Measurements from ENCODE around the gene CLSTN3. TPM values are rescaled to one million over a fixed set of nuclear protein-coding genes. Genes with fewer than 3 reads are reported as not detected.

CLSTN3 gene
- total and polyA plus RNA-seq, 2 experiments from 2014 or later = 5.0 to 46.9 TPM

DNA sequence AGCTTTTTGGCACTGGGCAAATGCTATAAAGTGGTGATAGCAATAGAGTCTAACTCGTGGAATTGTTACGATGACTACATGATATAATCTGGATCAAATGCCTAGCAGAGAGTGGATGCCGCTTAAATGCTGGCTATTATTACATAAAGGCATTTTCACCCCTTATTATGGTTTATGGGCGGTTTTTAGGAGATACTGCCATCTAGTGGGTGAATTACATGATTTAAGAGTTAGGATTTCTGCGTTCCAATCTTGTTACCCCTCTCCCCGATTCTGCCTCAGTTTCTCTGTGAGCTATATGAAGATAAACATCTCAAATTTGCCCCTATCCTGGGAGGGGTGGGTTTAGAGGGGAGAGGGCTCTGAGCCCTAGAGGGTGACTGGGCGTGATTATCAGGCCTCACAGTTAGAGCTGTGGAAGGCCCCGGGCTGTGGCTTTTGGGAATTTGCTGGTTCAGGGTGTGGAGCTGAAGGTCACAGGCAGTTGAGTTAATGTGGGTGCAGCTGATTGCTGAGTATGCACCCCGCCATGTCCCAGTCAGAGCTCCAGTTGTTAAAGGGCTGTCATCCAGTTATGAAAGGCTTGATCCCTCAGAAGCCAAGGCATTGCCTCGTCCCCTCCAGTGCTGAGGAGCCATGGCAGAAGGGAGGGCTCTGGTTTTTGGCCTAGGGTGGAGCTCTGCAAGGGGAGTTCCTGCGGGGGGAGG, 14.4 kb downstream of the CLSTN3 start:
- H3K9me2 ChIP-seq (ENCODE audit: insufficient read depth) = no peaks in the 10 kb centered on the region
- no peak overlapping the region for H3K27ac ChIP-seq (ENCODE audit: low read depth)
- no peaks in the 10 kb centered on the region for H3K4me1 ChIP-seq (ENCODE audit: insufficient read depth)
- Mint-ChIP-seq H3K4me3 (no peak overlapping the region), H3K4me1 (no peaks in the 10 kb centered on the region), H3K36me3 (ENCODE audit: low read depth) (peaks cover 16% of the 10 kb centered on the region), H3K27me3 (ENCODE audit: insufficient read depth, low read depth, poor library complexity) (peaks cover 4% of the 10 kb centered on the region), H3K9me3 (no peaks in the 10 kb centered on the region; the same call in 2 of the 3 replicates), H3K27ac (no peak overlapping the region)
- DNase-seq (ENCODE audit: low spot score) (peak; percentile 57), ATAC-seq (peak; percentile 15; the same call in 1 of the 3 replicates)
- no peaks in the 10 kb centered on the region for H3K79me2 ChIP-seq (replicated peaks; ENCODE audit: insufficient read depth)
- no peaks in the 10 kb centered on the region for H3K27me3 ChIP-seq (ENCODE audit: insufficient read depth)
- TF ChIP-seq, protein P1, sequence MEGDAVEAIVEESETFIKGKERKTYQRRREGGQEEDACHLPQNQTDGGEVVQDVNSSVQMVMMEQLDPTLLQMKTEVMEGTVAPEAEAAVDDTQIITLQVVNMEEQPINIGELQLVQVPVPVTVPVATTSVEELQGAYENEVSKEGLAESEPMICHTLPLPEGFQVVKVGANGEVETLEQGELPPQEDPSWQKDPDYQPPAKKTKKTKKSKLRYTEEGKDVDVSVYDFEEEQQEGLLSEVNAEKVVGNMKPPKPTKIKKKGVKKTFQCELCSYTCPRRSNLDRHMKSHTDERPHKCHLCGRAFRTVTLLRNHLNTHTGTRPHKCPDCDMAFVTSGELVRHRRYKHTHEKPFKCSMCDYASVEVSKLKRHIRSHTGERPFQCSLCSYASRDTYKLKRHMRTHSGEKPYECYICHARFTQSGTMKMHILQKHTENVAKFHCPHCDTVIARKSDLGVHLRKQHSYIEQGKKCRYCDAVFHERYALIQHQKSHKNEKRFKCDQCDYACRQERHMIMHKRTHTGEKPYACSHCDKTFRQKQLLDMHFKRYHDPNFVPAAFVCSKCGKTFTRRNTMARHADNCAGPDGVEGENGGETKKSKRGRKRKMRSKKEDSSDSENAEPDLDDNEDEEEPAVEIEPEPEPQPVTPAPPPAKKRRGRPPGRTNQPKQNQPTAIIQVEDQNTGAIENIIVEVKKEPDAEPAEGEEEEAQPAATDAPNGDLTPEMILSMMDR (conservative IDR thresholded peaks at IDR 0.05; ENCODE audit: low read depth in 2 of 2) = peak; percentile 64 to 72
- TF ChIP-seq CREB1 (CRISPR knock-in tag; IDR thresholded peaks at IDR 0.05; ENCODE audit: low read depth) = no peak
- H3F3A ChIP-seq (replicated peaks; ENCODE audit: low read depth) = no peaks in the 10 kb centered on the region
- no peaks in the 10 kb centered on the region; the same call in 1 of the 2 replicates for H4K20me1 ChIP-seq (replicated peaks; ENCODE audit: insufficient read depth)
- no peak overlapping the region for H3K4me2 ChIP-seq
- no peak overlapping the region for H3K4me3 ChIP-seq
- H2AFZ ChIP-seq = no peak overlapping the region
- H3K36me3 ChIP-seq (ENCODE audit: insufficient read depth) = no peaks in the 10 kb centered on the region; the same call in 1 of the 2 replicates

DNA sequence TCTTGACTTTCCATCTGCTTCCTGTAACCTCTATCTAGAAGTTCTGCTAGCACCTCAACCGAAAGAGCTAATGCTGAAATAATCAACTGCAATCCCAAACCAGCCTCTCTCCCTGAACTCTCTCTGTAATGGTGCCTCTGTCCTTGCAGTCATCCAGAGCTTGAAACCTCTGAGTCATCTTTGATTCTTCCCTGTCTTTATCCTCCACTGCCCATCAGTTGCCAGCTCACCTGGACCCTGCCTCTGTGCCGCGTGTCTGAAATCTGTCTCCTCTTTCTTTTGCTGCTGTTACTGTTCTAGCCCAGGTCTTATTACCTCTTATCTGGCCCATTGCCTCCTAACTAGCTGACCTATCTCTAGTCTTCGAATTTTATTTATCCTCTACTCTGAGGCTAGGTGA, 15.5 kb downstream of the CLSTN3 start:
- Histone ChIP-seq H3K4me1 (ENCODE audit: insufficient read depth) (no peaks in the 10 kb centered on the region), H3K27ac (ENCODE audit: low read depth) (no peak overlapping the region), H3K4me2 (no peak overlapping the region), H3K79me2 (replicated peaks; ENCODE audit: insufficient read depth) (no peaks in the 10 kb centered on the region), H3F3A (replicated peaks; ENCODE audit: low read depth) (no peaks in the 10 kb centered on the region), H3K27me3 (ENCODE audit: insufficient read depth) (no peaks in the 10 kb centered on the region), H4K20me1 (replicated peaks; ENCODE audit: insufficient read depth) (no peaks in the 10 kb centered on the region; the same call in 1 of the 2 replicates), H3K4me3 (no peak overlapping the region), H3K36me3 (ENCODE audit: insufficient read depth) (no peaks in the 10 kb centered on the region; the same call in 1 of the 2 replicates), H3K9me2 (ENCODE audit: insufficient read depth) (no peaks in the 10 kb centered on the region), H2AFZ (no peak overlapping the region)
- no peak overlapping the region for H3K27ac Mint-ChIP-seq
- H3K4me1 Mint-ChIP-seq = no peaks in the 10 kb centered on the region
- DNase-seq (ENCODE audit: low spot score) = no peak
- H3K4me3 Mint-ChIP-seq = no peak overlapping the region
- ATAC-seq = no peak
- peaks cover 4% of the 10 kb centered on the region for H3K27me3 Mint-ChIP-seq (ENCODE audit: insufficient read depth, low read depth, poor library complexity)
- peaks cover 20% of the 10 kb centered on the region for H3K36me3 Mint-ChIP-seq (ENCODE audit: low read depth)
- no peaks in the 10 kb centered on the region; the same call in 2 of the 3 replicates for H3K9me3 Mint-ChIP-seq
- TF ChIP-seq, protein P1 (conservative IDR thresholded peaks at IDR 0.05; ENCODE audit: low read depth in 2 of 2) = no peak
- TF ChIP-seq EZH2phosphoT487 (IDR thresholded peaks at IDR 0.05; ENCODE audit: unreplicated experiment) (no peak), JUNB (IDR thresholded peaks at IDR 0.05; ENCODE audit: unreplicated experiment) (no peak), ZNF114 (CRISPR knock-in tag; IDR thresholded peaks at IDR 0.05) (no peak), CREB1 (CRISPR knock-in tag; IDR thresholded peaks at IDR 0.05; ENCODE audit: low read depth) (no peak), STAT1 (IDR thresholded peaks at IDR 0.05; ENCODE audit: unreplicated experiment) (no peak), NANOG (IDR thresholded peaks at IDR 0.05; ENCODE audit: borderline replicate concordance) (no peak)
- TF ChIP-seq, protein P2, sequence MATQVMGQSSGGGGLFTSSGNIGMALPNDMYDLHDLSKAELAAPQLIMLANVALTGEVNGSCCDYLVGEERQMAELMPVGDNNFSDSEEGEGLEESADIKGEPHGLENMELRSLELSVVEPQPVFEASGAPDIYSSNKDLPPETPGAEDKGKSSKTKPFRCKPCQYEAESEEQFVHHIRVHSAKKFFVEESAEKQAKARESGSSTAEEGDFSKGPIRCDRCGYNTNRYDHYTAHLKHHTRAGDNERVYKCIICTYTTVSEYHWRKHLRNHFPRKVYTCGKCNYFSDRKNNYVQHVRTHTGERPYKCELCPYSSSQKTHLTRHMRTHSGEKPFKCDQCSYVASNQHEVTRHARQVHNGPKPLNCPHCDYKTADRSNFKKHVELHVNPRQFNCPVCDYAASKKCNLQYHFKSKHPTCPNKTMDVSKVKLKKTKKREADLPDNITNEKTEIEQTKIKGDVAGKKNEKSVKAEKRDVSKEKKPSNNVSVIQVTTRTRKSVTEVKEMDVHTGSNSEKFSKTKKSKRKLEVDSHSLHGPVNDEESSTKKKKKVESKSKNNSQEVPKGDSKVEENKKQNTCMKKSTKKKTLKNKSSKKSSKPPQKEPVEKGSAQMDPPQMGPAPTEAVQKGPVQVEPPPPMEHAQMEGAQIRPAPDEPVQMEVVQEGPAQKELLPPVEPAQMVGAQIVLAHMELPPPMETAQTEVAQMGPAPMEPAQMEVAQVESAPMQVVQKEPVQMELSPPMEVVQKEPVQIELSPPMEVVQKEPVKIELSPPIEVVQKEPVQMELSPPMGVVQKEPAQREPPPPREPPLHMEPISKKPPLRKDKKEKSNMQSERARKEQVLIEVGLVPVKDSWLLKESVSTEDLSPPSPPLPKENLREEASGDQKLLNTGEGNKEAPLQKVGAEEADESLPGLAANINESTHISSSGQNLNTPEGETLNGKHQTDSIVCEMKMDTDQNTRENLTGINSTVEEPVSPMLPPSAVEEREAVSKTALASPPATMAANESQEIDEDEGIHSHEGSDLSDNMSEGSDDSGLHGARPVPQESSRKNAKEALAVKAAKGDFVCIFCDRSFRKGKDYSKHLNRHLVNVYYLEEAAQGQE (IDR thresholded peaks at IDR 0.05; ENCODE audit: unreplicated experiment) = no peak
- TF ChIP-seq, protein P3, sequence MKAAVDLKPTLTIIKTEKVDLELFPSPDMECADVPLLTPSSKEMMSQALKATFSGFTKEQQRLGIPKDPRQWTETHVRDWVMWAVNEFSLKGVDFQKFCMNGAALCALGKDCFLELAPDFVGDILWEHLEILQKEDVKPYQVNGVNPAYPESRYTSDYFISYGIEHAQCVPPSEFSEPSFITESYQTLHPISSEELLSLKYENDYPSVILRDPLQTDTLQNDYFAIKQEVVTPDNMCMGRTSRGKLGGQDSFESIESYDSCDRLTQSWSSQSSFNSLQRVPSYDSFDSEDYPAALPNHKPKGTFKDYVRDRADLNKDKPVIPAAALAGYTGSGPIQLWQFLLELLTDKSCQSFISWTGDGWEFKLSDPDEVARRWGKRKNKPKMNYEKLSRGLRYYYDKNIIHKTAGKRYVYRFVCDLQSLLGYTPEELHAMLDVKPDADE (IDR thresholded peaks at IDR 0.05) = no peak
